ENCODE results near the gene NFYC.

NFYC gene

DNA sequence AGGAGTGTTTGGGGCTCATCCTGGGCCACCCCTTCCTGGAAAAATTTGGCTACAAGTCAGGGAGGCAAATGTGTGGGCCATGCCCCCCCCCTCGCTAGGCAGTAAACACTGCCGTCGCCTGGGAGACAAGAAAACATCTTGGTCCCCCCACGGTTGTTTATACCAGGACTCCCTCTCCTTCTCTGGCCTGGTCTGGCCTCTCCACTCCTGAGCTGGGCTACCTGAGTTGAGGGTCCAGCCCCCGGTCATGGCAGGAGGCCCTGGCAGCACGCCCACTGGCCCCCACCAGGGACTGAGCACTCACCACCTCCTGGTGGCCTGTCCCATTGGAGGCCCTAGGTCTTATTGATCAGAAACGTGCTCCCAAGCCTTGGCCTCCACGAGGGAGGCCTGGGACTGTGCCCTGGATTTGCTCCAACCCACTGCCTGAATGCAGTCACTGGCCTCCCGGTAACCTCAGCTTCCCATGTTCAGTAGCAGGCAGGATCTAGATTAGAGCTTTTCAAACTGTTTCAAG lies 107.9 kb downstream of the NFYC start:
- DNase-seq (ENCODE audit: low read depth, low spot score): no peak
- no peaks in the 10 kb centered on the region for H3K9me3 ChIP-seq (ENCODE audit: low read depth, low read length)
- H3K36me3 ChIP-seq (ENCODE audit: insufficient read depth, low read length): no peaks in the 10 kb centered on the region
- TF ChIP-seq EZH2 (IDR thresholded peaks at IDR 0.05): no peak
- no peak for TF ChIP-seq FOXP2 (optimal IDR thresholded peaks at IDR 0.05; ENCODE audit: control extremely low read depth, extremely low read length, insufficient read depth)
- no peak overlapping the region for H3K4me3 ChIP-seq
- no peak overlapping the region for H3K9ac ChIP-seq (ENCODE audit: insufficient read length)
- no peak overlapping the region for H3K27ac ChIP-seq

DNA sequence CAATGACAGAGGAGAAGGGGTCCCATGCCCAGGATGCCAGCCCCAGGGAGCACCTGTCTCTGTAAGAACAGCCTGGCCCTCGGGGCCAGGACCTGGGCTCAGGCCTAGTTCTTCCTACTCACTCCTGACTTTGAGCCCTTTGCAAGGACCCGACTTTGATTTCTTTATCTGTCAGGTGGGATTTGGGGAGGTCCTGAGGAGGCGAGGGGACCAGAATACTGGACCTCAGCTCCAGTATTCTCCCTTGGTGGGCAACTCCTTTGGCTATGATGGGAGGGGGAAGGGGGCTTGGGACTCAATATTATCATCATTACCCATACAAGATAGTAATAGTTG lies 110.2 kb downstream of the NFYC start:
- H3K9ac ChIP-seq (ENCODE audit: insufficient read length): no peak overlapping the region
- no peaks in the 10 kb centered on the region for H3K9me3 ChIP-seq (ENCODE audit: low read depth, low read length)
- TF ChIP-seq EZH2 (IDR thresholded peaks at IDR 0.05) (no peak), FOXP2 (optimal IDR thresholded peaks at IDR 0.05; ENCODE audit: control extremely low read depth, extremely low read length, insufficient read depth) (no peak), POLR2AphosphoS5 (IDR thresholded peaks at IDR 0.05; ENCODE audit: borderline replicate concordance, low read depth, low read length) (no peak)
- peak overlapping the region; percentile 75 for H3K4me3 ChIP-seq
- no peak overlapping the region for H3K27ac ChIP-seq
- no peaks in the 10 kb centered on the region for H3K36me3 ChIP-seq (ENCODE audit: insufficient read depth, low read length)
- no peak for DNase-seq (ENCODE audit: low read depth, low spot score)

DNA sequence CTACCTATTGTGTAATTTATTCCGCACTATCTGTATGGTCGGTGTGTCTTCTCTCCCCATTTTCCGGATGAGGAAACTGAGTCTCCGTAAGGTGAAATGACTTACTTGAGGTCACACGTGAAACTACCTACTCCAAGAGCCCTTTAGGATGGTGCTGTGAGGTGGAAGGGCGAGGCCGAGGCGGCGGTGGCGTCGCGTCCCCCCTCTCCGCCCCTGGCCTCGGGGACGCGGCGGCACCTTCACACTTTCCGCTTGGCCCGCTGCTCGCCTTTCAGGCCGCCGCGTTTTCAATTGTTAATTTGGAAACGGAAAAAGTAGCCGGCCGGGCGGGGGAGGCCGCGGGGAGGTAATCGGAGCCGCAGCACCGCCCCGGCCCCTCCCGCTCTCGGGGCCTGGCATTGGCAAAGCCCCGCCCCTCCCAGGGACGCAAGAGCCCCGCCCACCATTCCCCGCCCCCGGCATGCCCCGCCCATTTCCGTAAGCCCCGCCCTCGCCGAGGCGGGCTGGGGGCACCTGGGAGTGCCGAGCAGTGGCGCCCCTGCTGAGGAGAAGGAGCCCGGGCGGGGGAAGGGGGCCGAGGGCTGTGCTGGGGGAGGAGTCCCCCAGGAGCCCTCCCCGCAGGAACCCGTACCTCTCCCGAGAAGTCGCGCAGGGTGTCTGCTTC lies 110.7 kb downstream of the NFYC start:
- Histone ChIP-seq H3K9ac (ENCODE audit: insufficient read length) (peak overlapping the region; percentile 49), H3K27ac (peak overlapping the region; percentile 53; the same call in 1 of the 2 replicates), H3K36me3 (ENCODE audit: insufficient read depth, low read length) (no peaks in the 10 kb centered on the region), H3K9me3 (ENCODE audit: low read depth, low read length) (no peaks in the 10 kb centered on the region), H3K4me3 (peak overlapping the region; percentile 75)
- no peak for DNase-seq (ENCODE audit: low read depth, low spot score)
- TF ChIP-seq POLR2AphosphoS5 (IDR thresholded peaks at IDR 0.05; ENCODE audit: borderline replicate concordance, low read depth, low read length): no peak; the same call in 1 of the 2 replicates
- no peak for TF ChIP-seq FOXP2 (optimal IDR thresholded peaks at IDR 0.05; ENCODE audit: control extremely low read depth, extremely low read length, insufficient read depth)
- no peak for TF ChIP-seq EZH2 (IDR thresholded peaks at IDR 0.05)

DNA sequence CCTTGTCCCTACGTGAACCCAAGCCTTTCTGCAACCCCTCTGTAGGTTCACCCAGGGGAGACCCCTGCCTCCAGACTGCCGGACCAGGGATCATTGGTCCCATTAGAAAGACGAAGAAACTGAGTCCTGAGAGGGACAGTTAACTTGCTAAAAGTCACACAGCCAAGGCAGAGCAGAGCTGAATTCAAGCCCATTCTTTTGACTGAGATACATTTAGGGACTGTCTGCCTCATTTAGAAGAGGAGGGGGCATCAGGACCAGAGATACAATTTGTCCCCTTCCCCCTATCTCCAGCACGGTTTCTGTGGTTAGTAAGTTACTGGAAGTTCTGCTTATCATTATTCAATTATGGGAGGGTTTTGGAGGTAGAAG lies 111.2 kb downstream of the NFYC start:
- Histone ChIP-seq H3K4me3 (peak overlapping the region; percentile 37), H3K9ac (ENCODE audit: insufficient read length) (no peak overlapping the region)

DNA sequence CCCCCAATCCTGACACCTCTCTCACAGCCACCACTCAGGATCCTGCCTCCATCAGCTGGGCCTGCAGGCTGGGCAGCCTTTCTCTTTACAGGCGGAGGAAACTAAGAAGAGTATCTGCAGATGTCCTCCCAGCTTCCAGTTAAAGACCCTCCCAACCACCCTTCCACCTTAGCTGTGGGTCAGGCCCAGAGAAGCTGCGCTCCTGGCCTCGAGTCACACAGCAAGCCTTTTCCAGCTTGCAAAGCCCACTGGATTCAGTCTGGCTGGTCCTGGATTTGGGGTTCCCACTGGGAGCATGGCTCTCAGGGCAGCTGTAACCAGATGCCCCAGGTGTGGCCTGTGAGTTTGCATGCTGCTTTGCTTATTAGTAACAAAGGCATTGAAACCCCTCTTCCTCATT lies 111.9 kb downstream of the NFYC start:
- Histone ChIP-seq H3K9me3 (ENCODE audit: low read depth, low read length) (no peaks in the 10 kb centered on the region), H3K4me3 (no peak overlapping the region), H3K36me3 (ENCODE audit: insufficient read depth, low read length) (no peaks in the 10 kb centered on the region), H3K9ac (ENCODE audit: insufficient read length) (no peak overlapping the region), H3K27ac (no peak overlapping the region; the same call in 1 of the 2 replicates)
- DNase-seq (ENCODE audit: low read depth, low spot score): no peak
- TF ChIP-seq EZH2 (IDR thresholded peaks at IDR 0.05): no peak
- no peak for TF ChIP-seq FOXP2 (optimal IDR thresholded peaks at IDR 0.05; ENCODE audit: control extremely low read depth, extremely low read length, insufficient read depth)
- no peak for TF ChIP-seq POLR2AphosphoS5 (IDR thresholded peaks at IDR 0.05; ENCODE audit: borderline replicate concordance, low read depth, low read length)

More for the DNA sequence above, 111.2 kb downstream of the NFYC start:
- no peaks in the 10 kb centered on the region for H3K9me3 ChIP-seq (ENCODE audit: low read depth, low read length)
- TF ChIP-seq FOXP2 (optimal IDR thresholded peaks at IDR 0.05; ENCODE audit: control extremely low read depth, extremely low read length, insufficient read depth): no peak
- no peak for DNase-seq (ENCODE audit: low read depth, low spot score)
- peak overlapping the region; percentile 53; the same call in 1 of the 2 replicates for H3K27ac ChIP-seq
- H3K36me3 ChIP-seq (ENCODE audit: insufficient read depth, low read length): no peaks in the 10 kb centered on the region

DNA sequence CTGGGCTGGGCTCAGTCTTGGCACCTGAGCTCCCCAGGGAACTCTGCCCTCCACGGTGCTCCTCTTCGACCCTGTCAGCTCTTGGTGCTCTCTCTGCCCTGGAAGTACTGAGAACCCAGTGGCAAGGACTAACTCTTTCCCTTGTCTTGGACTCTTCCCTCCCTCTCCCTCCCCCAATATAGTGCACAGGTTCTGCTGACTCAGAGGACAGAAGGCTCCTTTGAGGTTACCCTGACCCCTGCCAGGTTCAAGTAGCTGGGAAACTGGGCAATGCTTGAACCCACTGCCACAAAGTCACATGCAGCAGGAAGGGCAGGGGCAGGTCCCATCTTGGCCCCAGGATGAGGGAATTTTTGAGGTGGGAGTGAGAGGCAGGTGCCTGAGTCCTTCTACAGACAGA lies 112.4 kb downstream of the NFYC start:
- TF ChIP-seq POLR2AphosphoS5 (IDR thresholded peaks at IDR 0.05; ENCODE audit: borderline replicate concordance, low read depth, low read length) (no peak), FOXP2 (optimal IDR thresholded peaks at IDR 0.05; ENCODE audit: control extremely low read depth, extremely low read length, insufficient read depth) (no peak), EZH2 (IDR thresholded peaks at IDR 0.05) (no peak)
- H3K36me3 ChIP-seq (ENCODE audit: insufficient read depth, low read length): no peaks in the 10 kb centered on the region
- H3K9ac ChIP-seq (ENCODE audit: insufficient read length): no peak overlapping the region

DNA sequence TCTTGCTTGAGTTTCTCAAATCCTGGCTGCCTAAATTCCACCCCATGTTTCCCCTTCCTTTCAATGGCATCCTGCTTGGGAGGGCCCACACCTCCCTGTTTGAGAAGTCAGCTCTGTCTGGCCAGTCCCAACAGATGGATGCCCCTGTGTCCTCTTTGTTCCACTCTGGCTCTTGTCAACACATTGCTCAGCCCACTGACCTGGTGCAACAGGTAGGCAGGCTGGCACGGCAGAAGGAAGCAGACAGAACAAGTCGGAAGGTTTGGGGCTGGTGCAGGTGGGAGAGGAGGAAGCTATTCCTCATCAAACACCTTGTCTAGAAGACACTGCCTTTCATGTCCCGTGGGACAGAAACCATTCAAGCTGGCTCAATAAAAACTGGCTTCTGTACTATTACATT lies 114.7 kb downstream of the NFYC start:
- H3K36me3 ChIP-seq (ENCODE audit: insufficient read depth, low read length): no peaks in the 10 kb centered on the region

More for the DNA sequence above, 112.4 kb downstream of the NFYC start:
- DNase-seq (ENCODE audit: low read depth, low spot score): no peak
- Histone ChIP-seq H3K9me3 (ENCODE audit: low read depth, low read length) (no peaks in the 10 kb centered on the region), H3K4me3 (no peak overlapping the region), H3K27ac (no peak overlapping the region)

DNA sequence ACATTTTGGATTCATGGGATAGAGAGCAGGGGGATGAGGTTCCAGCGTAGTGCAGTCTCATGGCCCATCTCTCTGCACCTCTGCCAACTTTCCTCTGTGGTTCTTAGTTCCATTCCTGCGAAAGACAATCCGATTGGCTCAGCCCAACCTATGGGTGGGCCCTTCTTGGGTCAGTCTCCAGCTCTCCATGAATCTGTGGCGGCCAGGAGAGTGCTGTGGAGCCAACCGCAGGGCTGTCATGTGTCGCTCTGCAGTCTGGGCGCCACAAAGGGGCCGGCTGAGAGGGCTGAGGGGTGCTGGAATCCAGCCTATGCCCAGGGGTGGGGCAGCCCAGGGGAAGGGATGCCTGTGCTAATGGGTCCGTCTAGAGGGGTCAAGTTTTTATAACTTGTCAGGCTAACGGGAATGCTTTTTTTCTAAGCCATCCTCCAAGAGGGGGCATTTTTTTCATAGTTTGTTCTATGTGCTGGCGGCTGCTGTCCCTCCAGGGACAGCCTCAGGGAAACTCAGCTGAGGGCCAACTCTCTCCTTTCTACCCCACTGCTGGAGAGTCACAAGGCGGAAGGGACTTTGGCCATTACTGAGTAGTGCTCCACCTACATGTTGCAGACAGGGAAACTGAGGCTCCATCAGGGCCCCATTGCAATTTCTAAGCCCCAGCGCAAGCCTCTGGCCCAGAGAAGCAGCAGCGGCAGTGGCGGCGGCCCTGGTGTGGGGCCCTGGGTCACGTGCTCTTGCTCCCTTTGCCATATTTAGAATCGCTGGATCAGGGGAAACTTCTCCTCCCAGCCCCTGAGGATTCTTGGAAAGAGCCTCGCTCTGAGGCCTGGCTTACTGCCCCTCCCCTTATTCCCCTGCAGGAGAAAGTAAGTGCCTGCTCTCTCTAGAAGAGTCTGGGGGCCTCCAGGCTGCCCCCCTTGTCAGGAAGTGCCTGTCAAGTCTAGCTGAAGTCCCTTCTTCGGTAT lies 115.5 kb downstream of the NFYC start:
- TF ChIP-seq POLR2AphosphoS5 (IDR thresholded peaks at IDR 0.05; ENCODE audit: borderline replicate concordance, low read depth, low read length): no peak
- no peak for TF ChIP-seq EZH2 (IDR thresholded peaks at IDR 0.05)
- TF ChIP-seq FOXP2 (optimal IDR thresholded peaks at IDR 0.05; ENCODE audit: control extremely low read depth, extremely low read length, insufficient read depth): no peak
- no peak overlapping the region for H3K27ac ChIP-seq
- no peak overlapping the region for H3K4me3 ChIP-seq
- no peaks in the 10 kb centered on the region for H3K36me3 ChIP-seq (ENCODE audit: insufficient read depth, low read length)
- no peaks in the 10 kb centered on the region for H3K9me3 ChIP-seq (ENCODE audit: low read depth, low read length)
- H3K9ac ChIP-seq (ENCODE audit: insufficient read length): no peak overlapping the region
- no peak for DNase-seq (ENCODE audit: low read depth, low spot score)

More for the DNA sequence above, 114.7 kb downstream of the NFYC start:
- H3K9me3 ChIP-seq (ENCODE audit: low read depth, low read length): no peaks in the 10 kb centered on the region
- no peak overlapping the region for H3K27ac ChIP-seq
- TF ChIP-seq POLR2AphosphoS5 (IDR thresholded peaks at IDR 0.05; ENCODE audit: borderline replicate concordance, low read depth, low read length) (no peak), EZH2 (IDR thresholded peaks at IDR 0.05) (no peak), FOXP2 (optimal IDR thresholded peaks at IDR 0.05; ENCODE audit: control extremely low read depth, extremely low read length, insufficient read depth) (no peak)
- DNase-seq (ENCODE audit: low read depth, low spot score): no peak
- no peak overlapping the region for H3K9ac ChIP-seq (ENCODE audit: insufficient read length)
- no peak overlapping the region for H3K4me3 ChIP-seq
